GM21515 (cell line): ENCODE results near the gene TXNL4B.

Source experiments
- ATAC-seq: cut with Tn5 transposase; IDR thresholded peaks from one replicate; pipeline ENCODE4 v1.9.1; 2021; ENCODE audit not compliant: unreplicated experiment

Gene TXNL4B

DNA sequence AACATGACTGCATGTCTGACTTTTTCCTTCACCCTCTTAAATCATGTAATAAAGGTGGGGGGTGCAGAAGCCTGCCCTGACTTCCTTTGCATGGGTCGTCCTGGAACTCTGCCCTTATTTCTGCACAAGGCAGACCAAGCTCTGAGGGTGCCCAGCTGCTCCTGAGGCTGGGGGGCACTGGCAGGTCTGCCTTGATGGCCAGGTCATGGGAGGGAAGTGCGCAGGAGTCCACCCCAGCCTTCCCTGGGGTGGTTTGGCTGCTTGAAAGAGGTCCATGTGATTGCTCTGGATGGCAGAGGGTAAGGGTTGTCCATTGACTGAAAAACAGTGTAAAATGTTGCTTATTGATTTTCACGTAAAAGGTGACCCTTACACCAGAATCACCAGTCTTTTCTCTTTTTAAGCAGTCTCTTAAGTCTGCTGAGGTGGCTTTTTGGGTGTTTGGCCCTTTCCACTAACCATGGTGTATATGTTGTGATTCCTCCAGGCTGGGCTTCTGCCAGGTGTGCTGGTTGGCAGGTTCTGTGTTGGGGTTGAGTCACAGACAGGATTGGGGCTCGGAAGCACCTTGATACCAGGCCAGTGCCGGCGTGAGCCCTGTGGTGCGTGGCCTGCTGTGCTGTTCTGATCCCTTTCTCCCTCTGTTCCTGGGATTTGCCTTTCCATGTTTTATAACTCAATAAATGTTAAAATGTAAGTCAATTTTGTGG lies 19.6 kb upstream of the TXNL4B start:
- no peak for ATAC-seq

DNA sequence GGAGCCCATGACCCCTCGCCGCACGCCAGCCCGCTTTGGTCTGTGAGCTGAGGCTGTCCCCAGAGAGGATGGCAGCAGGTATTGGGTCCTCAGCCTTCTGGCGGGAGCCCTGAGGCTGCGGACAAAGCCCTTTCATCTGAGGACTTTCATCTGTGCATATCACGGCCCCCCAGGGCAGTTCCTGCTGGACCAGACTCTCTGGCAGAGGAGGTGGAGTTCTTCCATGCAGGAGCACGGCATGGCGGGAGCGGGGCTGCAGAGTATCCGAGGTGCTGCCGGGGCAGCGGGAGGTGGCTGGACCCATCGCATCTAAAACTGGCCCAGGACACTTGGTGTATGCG lies 19.0 kb upstream of the TXNL4B start:
- ATAC-seq, result no peak

- no peak for ATAC-seq
These were observed 18.4 kb upstream of the TXNL4B start for GRCh38 chr16:72111657-72112451.

DNA sequence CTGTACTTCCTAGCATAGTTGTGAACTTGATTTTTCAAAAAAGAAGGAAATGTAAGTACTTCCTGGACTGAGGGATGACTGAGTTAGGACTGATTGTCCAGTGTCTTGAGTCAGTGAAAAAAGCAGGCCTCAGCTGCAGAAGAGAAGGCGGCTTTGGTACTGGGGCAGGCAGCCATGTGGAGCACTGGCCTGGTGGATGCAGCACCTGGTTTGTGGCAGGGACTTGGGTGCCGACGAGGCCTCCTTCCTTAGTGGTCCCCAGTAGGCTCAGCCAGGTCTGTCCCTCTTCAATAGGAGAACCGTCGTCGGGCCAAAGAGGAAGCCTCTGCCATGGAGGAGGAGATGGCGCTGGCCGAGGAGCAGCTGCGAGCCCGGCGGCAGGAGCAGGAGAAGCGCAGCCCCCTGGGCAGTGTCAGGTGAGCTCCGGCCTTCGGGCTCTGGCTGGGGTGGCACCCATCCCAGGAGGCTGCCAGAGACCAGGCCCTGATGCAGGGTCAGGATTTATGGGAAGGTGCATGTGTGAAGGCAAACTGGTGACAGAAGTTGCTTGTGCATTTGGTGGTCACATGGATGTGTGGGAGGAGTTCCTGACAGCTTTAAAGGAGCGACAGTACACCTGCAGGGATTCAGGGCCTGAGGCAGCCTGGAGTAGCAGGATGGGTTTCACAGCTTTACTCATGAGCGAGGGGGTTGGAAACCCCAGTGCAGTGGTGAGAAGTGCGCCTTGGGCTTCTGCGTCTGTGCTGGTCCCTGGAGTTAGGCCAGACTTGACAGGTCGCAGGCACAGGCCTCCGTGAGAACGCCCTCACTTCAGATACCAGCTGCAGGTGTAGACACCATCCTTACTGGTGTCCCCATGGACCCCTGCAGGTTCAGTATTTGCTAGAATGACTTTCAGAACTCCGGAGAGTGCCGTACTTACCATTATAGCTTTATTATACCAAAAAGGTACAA lies 17.5 kb upstream of the TXNL4B start:
- ATAC-seq, result no peak

- no peak for ATAC-seq
These were observed 16.6 kb upstream of the TXNL4B start for GRCh38 chr16:72109966-72110530.

DNA sequence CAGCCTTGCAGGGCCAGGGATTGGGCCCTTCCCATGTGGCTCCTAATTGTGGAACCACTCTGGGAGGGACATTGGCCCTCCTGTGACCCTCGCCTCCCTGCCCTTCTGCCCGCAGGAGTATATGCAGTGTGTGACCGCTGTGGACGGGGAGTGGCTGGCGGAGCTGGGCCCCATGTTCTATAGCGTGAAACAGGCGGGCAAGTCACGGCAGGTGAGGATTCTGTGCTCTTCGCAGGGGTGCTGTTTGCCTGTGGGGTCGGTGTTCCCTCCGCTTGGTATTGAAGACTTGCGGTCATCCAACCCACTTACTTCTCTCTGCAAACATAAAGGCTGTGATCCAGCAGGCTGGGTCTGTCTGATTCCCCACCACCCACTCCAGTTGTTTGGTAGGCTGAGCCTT lies 15.9 kb upstream of the TXNL4B start:
- ATAC-seq, result no peak

DNA sequence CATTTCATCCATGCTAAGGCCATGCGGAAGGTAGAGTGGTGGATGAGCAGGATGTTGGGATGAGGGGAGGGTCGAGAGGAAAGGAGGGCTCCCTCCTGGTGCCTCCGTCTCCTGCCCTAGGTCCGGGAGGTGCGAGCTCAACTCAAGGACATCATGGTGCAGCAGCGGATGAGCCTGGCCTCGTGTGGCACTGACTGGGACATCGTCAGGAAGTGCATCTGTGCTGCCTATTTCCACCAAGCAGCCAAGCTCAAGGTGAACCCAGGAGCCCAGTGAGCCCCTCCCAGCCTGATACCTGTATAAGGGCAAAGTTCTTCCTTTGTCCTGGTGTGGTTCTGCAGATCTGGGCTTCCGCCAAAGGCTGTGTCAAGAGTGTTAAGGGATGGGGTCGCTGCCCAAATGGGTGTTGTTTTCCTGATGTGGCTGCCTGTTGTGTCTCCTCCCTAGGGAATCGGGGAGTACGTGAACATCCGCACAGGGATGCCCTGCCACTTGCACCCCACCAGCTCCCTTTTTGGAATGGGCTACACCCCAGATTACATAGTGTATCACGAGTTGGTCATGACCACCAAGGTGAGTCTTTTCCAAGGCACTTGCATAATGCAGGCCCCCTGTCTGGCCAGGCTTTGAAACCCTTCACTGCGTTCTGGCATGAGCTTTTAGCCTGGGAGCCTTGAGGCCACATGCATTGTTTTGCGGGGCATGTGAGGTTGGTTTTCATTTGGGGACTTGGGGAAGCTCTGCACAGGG lies 15.1 kb upstream of the TXNL4B start:
- ATAC-seq, result no peak

DNA sequence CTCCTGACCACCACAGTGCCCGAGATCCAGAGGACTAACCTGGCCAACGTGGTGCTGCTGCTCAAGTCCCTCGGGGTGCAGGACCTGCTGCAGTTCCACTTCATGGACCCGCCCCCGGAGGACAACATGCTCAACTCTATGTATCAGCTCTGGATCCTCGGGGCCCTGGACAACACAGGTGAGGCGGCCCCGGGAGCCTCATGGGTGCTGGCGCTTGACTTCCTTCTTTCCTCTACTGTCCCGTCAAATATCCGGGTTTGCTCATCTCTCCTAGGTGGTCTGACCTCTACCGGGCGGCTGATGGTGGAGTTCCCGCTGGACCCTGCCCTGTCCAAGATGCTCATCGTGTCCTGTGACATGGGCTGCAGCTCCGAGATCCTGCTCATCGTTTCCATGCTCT lies 14.0 kb upstream of the TXNL4B start:
- no peak for ATAC-seq

DNA sequence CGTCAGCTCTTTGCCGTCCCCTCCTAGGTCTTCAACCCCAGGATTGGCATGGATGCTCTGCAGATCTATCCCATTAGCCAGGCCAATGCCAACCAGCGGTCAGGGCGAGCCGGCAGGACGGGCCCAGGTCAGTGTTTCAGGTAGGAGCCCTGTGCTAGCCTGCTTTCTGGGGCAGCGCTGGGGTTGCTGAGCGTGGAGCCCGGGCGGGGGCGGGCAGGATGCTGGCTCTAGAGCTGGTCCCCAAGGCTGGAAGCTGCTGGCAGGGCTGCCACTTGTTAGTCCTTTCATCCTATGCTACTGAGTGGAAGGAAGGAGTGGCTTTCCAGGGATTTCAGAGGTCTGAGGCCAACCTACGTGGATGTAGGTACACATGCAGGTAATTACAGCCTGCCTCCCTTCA lies 12.6 kb upstream of the TXNL4B start:
- ATAC-seq, result no peak

- ATAC-seq, result no peak
These were observed 11.5 kb upstream of the TXNL4B start for GRCh38 chr16:72104905-72105304.

DNA sequence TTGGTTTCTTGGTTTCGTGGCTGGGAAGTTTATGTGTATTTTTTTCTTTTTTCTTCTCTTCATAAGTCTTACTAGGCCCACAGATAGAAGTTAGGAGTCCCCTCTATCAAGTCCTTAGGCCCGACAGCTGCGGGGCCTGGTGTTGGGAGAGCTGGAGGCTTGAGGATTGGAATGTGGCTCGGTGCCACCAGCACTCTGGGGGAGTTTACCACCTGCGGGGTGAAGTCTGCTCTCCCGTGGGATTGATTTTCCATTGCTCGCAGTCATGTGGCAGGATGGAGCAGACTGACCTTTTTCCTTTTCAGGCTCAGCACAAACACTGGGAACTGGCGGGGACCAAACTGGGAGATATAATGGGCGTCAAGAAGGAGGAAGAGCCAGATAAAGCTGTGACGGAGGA lies 7.8 kb upstream of the TXNL4B start:
- ATAC-seq, result no peak

DNA sequence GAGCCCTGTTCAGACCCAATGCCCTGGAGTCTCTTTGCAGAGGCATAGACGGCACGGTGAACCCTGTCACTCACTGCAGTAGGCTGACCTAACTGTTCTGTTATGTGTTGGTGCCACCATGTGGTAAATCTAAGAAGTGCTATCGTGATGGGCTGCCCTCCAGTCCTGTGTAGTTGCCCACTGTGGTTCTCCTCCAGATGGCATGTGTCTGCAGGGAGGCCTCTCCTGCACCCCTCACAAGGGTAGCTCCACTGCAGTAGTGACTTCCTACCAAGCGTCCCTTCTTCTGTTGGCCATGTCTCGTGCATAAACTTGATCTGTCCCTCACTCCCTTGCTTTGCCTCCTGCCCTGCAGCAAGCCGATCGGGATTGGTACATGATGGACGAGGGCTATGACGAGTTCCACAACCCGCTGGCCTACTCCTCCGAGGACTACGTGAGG lies 6.0 kb upstream of the TXNL4B start:
- ATAC-seq, result no peak

DNA sequence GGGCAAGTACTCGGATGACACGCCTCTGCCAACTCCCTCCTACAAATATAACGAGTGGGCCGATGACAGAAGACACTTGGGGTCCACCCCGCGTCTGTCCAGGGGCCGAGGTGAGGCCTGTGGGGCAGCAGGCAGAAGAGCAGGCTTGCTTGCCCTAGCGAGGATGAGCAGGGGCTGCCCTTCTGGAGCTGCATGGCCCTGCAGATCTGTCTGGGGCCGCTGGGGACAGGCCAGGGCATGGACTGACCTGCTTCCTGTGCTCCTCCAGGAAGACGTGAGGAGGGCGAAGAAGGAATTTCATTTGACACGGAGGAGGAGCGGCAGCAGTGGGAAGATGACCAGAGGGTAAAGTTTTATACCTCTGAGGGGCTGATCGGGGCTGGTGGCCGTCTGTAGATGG lies 5.5 kb upstream of the TXNL4B start:
- ATAC-seq, result no peak

DNA sequence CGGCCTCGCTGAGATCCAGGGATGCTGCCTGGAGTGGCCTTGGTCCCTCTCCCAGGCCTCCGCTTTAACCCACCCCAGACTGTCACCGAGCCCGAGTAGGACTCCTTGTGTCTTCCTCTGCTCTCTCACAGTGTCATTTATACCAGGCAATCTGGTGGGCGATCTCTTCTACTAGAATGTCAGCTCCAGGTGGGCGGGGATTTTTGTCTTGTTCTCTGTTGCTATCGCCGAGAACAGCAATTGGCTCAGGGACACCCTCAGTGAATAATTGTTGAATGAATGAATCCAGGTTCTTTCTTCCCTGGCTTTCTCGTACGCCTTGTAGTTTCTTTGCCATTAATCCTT lies 818 bp upstream of the TXNL4B start:
- ATAC-seq, result no peak

DNA sequence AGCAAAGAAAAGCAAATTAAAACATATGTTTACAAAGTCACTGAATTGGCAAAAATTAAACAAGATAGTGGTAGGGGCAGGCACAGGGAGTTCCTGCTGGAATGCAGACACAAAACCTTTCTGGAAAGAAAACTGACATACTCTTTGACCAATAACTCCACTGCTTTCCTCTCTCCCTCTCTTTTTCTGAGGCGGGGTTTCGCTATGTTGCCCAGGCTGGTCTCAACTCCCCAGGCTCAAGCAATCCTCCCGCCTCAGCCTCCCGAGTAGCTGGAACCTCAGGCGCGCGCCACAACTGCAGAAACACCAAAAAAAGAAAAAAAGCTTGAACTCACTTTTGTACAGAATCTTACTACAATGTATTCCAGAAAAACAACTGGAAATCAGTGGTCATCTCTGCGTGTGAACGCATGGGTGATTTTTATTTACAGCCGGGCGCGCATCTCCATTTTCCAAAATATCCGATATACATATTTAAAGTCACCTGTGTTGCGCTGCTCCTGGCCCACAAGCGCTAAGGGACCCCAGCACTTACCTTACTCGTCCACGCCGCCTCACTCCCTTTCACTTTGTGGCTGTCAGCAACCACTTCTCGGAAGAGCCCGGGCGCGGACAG lies 480 bp downstream of the TXNL4B start:
- ATAC-seq, result no peak

DNA sequence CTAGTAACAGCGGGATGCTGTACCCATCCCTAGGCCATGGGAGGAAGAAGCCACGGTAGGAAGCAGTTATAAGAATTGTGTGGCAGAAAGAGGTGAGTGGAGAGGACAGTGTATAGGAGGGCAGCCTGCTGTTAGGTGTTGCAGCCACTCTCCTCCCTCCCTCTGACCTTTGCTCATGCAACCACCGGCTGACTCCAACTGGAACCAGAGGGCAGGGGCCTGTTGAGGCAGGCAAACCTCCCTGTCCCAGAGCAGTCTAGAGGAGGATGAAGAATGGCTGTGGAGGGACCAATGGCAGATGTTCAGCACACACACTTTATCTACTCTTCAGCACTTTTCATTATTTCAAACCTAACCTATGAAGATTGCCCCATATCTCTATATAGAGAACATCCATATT lies 2.2 kb downstream of the TXNL4B start:
- no peak for ATAC-seq

- ATAC-seq, result no peak
These were observed 8.4 kb downstream of the TXNL4B start for GRCh38 chr16:72085002-72085401.

GRCh38 chr16:72084445-72084844 lies 9.0 kb downstream of the TXNL4B start:
- no peak for ATAC-seq

- no peak for ATAC-seq
These were observed 9.5 kb downstream of the TXNL4B start for GRCh38 chr16:72083778-72084404.
